OCI-LY1 (cell line): Measurements from ENCODE around the gene CTAG1A.

Source experiments
- H2AFZ ChIP-seq: fragments of 200-600 bp; sonication (generic), shearing (Covaris generic); 2 replicates; pipeline ENCODE4 v1.6.0; 2014; ENCODE audit warnings: antibody characterized with exemption, mild to moderate bottlenecking, low read length
- H3F3A ChIP-seq: fragments of 200-600 bp; sonication (generic), shearing (Covaris generic); 2 replicates; pipeline ENCODE4 v1.6.0; 2014; ENCODE audit warnings: mild to moderate bottlenecking, antibody characterized with exemption, low read length, moderate library complexity; ENCODE audit not compliant: insufficient read depth
- H3K27ac ChIP-seq: fragments of 200-600 bp; sonication (generic); 2 replicates; pipeline ENCODE4 v1.5.1; 2014; ENCODE audit warnings: low read length, mixed run types, mild to moderate bottlenecking, low read depth; ENCODE audit not compliant: poor library complexity, severe bottlenecking
- H3K27me3 ChIP-seq: fragments of 200-600 bp; sonication (generic); 2 replicates; pipeline ENCODE4 v1.6.0; 2014; ENCODE audit warnings: antibody characterized with exemption, mild to moderate bottlenecking, low read length, moderate library complexity; ENCODE audit not compliant: insufficient read depth
- H3K36me3 ChIP-seq: fragments of 200-600 bp; sonication (generic); 2 replicates; pipeline ENCODE4 v1.6.1; 2014; ENCODE audit warnings: mild to moderate bottlenecking, antibody characterized with exemption, low read length, moderate library complexity, mixed read lengths; ENCODE audit not compliant: insufficient read depth
- H3K4me1 ChIP-seq: fragments of 200-600 bp; sonication (generic); 2 replicates; pipeline ENCODE4 v1.5.1; 2014; ENCODE audit warnings: mild to moderate bottlenecking, low read length, moderate library complexity; ENCODE audit not compliant: insufficient read depth, severe bottlenecking
- H3K4me2 ChIP-seq: fragments of 200-600 bp; sonication (generic), shearing (Covaris generic); 2 replicates; pipeline ENCODE4 v1.6.1; 2014; ENCODE audit warnings: low read length
- H3K4me3 ChIP-seq: fragments of 200-600 bp; sonication (generic); 2 replicates; pipeline ENCODE4 v1.5.1; 2014; ENCODE audit warnings: low read length, low read depth, mild to moderate bottlenecking, mixed read lengths; ENCODE audit not compliant: poor library complexity, severe bottlenecking
- H3K79me2 ChIP-seq: fragments of 200-600 bp; shearing (Covaris generic); 2 replicates; pipeline ENCODE4 v1.6.1; 2016; ENCODE audit warnings: mixed run types, low read length, mixed read lengths; ENCODE audit not compliant: insufficient read depth
- H3K9ac ChIP-seq: fragments of 200-600 bp; sonication (generic), shearing (Covaris generic); 2 replicates; pipeline ENCODE4 v1.6.1; 2014; ENCODE audit warnings: mild to moderate bottlenecking, low read length, mixed read lengths
- H3K9me2 ChIP-seq: fragments of 200-600 bp; sonication (generic), shearing (Covaris generic); 2 replicates; pipeline ENCODE4 v1.6.1; 2014; ENCODE audit warnings: low read depth, mild to moderate bottlenecking, low read length, mixed read lengths
- H3K9me3 ChIP-seq: fragments of 200-600 bp; shearing (Covaris generic); 2 replicates; pipeline ENCODE4 v1.6.1; 2014; ENCODE audit warnings: low read length, mixed read lengths
- H4K20me1 ChIP-seq: fragments of 200-600 bp; sonication (generic), shearing (Covaris generic); 2 replicates; pipeline ENCODE4 v1.6.0; 2016; ENCODE audit warnings: mild to moderate bottlenecking, low read length; ENCODE audit not compliant: insufficient read depth
- EZH2 ChIP-seq: fragments of 200-600 bp; sonication (generic), shearing (Covaris generic); IDR thresholded peaks from 2 replicates; pipeline ENCODE4 v1.8.0; 2017; ENCODE audit warnings: borderline replicate concordance, mixed run types, mild to moderate bottlenecking, antibody characterized with exemption, low read length, moderate library complexity, mixed read lengths
- TF ChIP-seq, protein P1 (sequence below): fragments of 200-600 bp; sonication (generic), shearing (Covaris generic); IDR thresholded peaks from 2 replicates; pipeline ENCODE4 v1.5.1; 2017; ENCODE audit warnings: mild to moderate bottlenecking, antibody characterized with exemption, low read length, moderate library complexity, mixed read lengths

CTAG1A gene

GRCh38 chrX:154595559-154596249, 10.8 kb downstream of the CTAG1A start:
- H2AFZ ChIP-seq, result no peak overlapping the region
- H4K20me1 ChIP-seq, result no peaks in the 10 kb centered on the region
- H3K4me1 ChIP-seq, result no peaks in the 10 kb centered on the region
- no peaks in the 10 kb centered on the region for H3K9me3 ChIP-seq
- no peak overlapping the region for H3K4me2 ChIP-seq
- no peaks in the 10 kb centered on the region for H3K9me2 ChIP-seq
- no peaks in the 10 kb centered on the region for H3F3A ChIP-seq
- H3K79me2 ChIP-seq, result no peaks in the 10 kb centered on the region
- no peak for TF ChIP-seq EZH2
- TF ChIP-seq, protein P1, sequence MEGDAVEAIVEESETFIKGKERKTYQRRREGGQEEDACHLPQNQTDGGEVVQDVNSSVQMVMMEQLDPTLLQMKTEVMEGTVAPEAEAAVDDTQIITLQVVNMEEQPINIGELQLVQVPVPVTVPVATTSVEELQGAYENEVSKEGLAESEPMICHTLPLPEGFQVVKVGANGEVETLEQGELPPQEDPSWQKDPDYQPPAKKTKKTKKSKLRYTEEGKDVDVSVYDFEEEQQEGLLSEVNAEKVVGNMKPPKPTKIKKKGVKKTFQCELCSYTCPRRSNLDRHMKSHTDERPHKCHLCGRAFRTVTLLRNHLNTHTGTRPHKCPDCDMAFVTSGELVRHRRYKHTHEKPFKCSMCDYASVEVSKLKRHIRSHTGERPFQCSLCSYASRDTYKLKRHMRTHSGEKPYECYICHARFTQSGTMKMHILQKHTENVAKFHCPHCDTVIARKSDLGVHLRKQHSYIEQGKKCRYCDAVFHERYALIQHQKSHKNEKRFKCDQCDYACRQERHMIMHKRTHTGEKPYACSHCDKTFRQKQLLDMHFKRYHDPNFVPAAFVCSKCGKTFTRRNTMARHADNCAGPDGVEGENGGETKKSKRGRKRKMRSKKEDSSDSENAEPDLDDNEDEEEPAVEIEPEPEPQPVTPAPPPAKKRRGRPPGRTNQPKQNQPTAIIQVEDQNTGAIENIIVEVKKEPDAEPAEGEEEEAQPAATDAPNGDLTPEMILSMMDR, result no peak
- no peak overlapping the region for H3K9ac ChIP-seq
- H3K27me3 ChIP-seq, result no peaks in the 10 kb centered on the region
- no peaks in the 10 kb centered on the region for H3K36me3 ChIP-seq
- no peak overlapping the region for H3K27ac ChIP-seq
- no peak overlapping the region for H3K4me3 ChIP-seq

DNA sequence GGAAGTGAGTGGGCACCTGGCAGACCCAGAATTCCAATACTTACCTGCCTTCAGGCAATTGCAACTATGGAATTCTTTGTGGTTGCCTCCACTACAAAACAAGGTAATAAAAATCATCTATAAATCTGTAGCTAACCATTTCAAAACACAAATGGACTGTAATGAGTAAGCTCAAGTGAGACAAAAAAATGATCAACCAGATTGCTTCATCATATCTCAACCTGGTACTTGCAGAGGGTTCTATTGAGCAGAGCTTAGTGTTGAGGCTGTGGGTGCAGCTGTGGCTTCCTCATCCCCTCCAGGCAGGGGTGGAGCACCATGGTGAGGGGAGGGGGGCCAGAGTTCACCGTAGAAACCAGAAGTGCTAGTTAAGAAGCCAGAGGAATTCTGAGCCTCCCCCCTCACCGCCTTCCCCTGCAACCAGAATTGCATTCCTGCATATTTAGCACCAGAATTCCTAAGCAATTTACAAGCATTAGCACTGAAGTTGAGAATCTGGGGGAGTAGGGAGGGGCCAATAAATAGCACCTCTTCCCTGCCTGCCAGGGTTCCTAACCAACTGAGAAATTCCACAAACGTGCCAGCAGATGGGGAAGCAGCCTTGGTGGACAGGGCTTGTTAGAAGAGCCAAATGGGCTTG, 11.5 kb downstream of the CTAG1A start:
- Histone ChIP-seq H3K79me2 (no peaks in the 10 kb centered on the region), H2AFZ (no peak overlapping the region), H3K4me3 (no peak overlapping the region), H3K4me2 (no peak overlapping the region), H3K9me3 (no peaks in the 10 kb centered on the region), H4K20me1 (no peaks in the 10 kb centered on the region), H3K9me2 (no peaks in the 10 kb centered on the region), H3K4me1 (no peaks in the 10 kb centered on the region), H3K9ac (no peak overlapping the region), H3K36me3 (no peaks in the 10 kb centered on the region), H3K27ac (no peak overlapping the region), H3F3A (no peaks in the 10 kb centered on the region), H3K27me3 (no peaks in the 10 kb centered on the region)
- no peak for TF ChIP-seq EZH2
- TF ChIP-seq, protein P1, result no peak

GRCh38 chrX:154597221-154597620, 12.3 kb downstream of the CTAG1A start:
- Histone ChIP-seq H3K9ac (no peak overlapping the region), H3K4me1 (no peaks in the 10 kb centered on the region), H3K27ac (no peak overlapping the region), H3K36me3 (no peaks in the 10 kb centered on the region), H4K20me1 (no peaks in the 10 kb centered on the region), H3K4me3 (no peak overlapping the region), H2AFZ (no peak overlapping the region), H3K79me2 (no peaks in the 10 kb centered on the region), H3K9me3 (no peaks in the 10 kb centered on the region), H3F3A (no peaks in the 10 kb centered on the region), H3K9me2 (no peaks in the 10 kb centered on the region), H3K4me2 (no peak overlapping the region), H3K27me3 (no peaks in the 10 kb centered on the region)
- TF ChIP-seq, protein P1, result no peak
- TF ChIP-seq EZH2, result no peak
